Esophagus squamous epithelium (tissue), 4 donors: ENCODE data around the gene CD19.

Source experiments
- CTCF ChIP-seq, 6 experiments: fragments of 450-650 bp in 4 of 6; fragments of 200-600 bp in 2 of 6; sonication (generic) in 2 of 6; IDR thresholded peaks; one replicate each; pipeline ENCODE4 v1.5.1; 2016 to 2019; ENCODE audit warnings: antibody characterized with exemption in 6 of 6, mild to moderate bottlenecking in 4 of 6, moderate library complexity in 4 of 6
- POLR2A ChIP-seq, 4 donors: fragments of 450-650 bp; IDR thresholded peaks; one replicate each; pipeline ENCODE4 v1.6.1; 2017; ENCODE audit warnings: antibody characterized with exemption in 4 of 4, mild to moderate bottlenecking in 4 of 4, moderate library complexity in 3 of 4

GRCh38 chr16:28984619-28985135 is 52.9 kb downstream of the CD19 start, which contains the start of gene LAT:
- no peak for TF ChIP-seq CTCF (IDR thresholded peaks at IDR 0.05)
- no peak for TF ChIP-seq POLR2A (IDR thresholded peaks at IDR 0.05)
